GM13977 (cell line): ENCODE data around the gene PALLD.

Source experiments
- DNase-seq: peaks from one replicate; pipeline ENCODE4 v3.0.0; 2012; ENCODE audit warnings: low spot score
- in situ Hi-C: fragments of 300-500 bp; cut with MboI; formaldehyde crosslinking; loops from one replicate; pipeline ENCODE4 v1.12.0; 2022; ENCODE audit warnings: low sequenced_read_pairs, low pct_unique_long_range_greater_than_20kb, mixed read lengths, inconsistent platforms; ENCODE audit not compliant: unreplicated experiment
- TF ChIP-seq, protein P1 (sequence below): IDR thresholded peaks from 2 replicates; pipeline ENCODE4 v1.5.1; 2012; ENCODE audit warnings: mild to moderate bottlenecking, control low read depth; ENCODE audit not compliant: insufficient read depth; ENCODE audit errors: extremely low read depth, missing control alignments

PALLD gene

DNA sequence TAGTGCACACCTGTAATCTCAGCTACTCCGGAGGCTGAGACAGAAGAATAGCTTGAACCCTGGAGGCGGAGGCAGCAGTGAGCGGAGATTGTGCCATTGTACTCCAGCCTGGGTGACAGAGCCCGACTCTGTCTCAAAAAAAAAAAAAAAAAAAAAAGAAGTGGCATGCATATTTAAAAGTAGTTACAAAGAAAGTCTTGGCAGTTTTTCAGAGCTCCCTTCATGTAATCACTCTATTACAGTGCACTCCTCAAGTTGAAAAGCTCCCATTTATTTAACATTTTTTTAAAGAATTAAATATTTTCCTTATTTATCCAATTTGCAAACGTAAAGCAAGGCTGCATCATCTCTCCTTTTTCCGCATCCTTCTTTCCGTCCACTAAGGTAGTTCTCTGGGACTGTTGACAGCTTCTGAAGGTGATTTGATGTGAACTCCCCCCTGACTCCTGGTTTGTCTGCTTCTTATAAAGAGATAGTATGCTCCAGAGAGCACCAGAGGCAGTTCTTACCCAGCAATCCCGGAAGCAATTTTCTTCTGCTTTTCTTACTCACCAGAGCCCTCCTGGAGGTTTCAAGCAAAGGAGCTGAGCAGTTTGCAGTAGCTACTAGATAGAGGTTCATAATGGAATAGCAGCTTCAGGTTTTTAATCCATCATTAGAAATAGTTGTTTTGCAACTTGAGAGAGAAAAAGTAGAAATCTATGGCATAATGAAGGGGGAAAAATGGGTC is 151.0 kb downstream of the PALLD start:
- in situ Hi-C loops = no loop called here
- TF ChIP-seq, protein P1, sequence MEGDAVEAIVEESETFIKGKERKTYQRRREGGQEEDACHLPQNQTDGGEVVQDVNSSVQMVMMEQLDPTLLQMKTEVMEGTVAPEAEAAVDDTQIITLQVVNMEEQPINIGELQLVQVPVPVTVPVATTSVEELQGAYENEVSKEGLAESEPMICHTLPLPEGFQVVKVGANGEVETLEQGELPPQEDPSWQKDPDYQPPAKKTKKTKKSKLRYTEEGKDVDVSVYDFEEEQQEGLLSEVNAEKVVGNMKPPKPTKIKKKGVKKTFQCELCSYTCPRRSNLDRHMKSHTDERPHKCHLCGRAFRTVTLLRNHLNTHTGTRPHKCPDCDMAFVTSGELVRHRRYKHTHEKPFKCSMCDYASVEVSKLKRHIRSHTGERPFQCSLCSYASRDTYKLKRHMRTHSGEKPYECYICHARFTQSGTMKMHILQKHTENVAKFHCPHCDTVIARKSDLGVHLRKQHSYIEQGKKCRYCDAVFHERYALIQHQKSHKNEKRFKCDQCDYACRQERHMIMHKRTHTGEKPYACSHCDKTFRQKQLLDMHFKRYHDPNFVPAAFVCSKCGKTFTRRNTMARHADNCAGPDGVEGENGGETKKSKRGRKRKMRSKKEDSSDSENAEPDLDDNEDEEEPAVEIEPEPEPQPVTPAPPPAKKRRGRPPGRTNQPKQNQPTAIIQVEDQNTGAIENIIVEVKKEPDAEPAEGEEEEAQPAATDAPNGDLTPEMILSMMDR = no peak
- no peak for DNase-seq

DNA sequence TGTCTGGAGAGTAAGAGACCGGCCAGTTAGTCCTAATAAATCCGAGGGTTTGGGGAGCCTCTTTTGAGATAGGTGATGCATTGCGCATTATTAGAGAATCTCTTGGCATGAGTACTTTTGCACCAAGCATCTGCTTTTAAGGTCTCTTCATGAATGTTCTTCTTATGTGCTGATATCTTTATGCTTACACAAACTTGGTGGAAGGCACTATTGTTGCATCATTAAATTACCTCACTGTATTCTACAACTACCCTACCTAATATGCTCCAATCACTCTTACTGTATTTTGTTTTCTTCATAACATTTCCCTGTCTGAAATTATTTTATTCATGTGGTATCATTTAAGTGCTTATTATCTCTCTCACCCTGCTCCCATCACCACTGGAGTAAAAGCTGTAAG is 151.6 kb downstream of the PALLD start:
- in situ Hi-C loops = no loop called here
- no peak for DNase-seq
- TF ChIP-seq, protein P1 = no peak

DNA sequence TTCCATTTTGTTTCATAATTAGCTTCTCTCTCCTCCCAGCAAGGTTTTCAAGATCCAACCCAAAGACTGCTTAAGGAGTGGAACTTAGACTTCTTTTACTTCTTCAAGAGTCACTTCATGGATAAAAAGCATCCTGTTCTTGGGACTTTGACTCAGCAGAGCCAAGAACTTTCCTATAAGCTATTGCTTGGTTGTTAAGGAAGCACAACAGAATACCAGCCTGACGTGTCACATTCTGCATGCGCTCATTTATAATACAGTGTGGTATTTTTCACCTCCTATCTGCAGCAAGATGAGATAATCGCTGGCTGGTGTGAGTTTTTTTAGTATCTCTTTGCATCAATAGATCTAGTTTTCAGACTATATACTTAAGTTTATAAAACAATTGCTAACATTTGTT is 152.1 kb downstream of the PALLD start:
- DNase-seq = no peak
- in situ Hi-C loops = no loop called here
- TF ChIP-seq, protein P1 = no peak

DNA sequence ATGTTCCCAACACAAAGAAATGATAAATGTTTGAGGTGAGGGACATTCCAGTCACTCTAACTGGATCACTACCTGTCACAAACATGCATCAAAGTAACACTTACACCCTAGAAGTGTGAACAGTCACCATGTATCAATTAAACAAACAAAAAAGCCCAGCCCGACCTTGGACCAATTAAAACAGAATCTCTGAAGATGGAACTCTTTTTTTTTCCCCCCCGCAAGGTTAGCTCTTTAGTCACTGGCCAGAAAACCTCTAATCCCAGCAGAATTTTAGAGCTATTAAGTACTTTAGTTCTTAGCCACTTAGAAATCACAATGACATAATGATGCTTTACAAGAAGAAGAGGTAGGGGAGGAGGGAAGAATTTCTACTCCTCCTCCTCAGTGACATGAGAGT is 154.5 kb downstream of the PALLD start:
- DNase-seq = no peak
- in situ Hi-C loops = no loop called here
- TF ChIP-seq, protein P1 = no peak

DNA sequence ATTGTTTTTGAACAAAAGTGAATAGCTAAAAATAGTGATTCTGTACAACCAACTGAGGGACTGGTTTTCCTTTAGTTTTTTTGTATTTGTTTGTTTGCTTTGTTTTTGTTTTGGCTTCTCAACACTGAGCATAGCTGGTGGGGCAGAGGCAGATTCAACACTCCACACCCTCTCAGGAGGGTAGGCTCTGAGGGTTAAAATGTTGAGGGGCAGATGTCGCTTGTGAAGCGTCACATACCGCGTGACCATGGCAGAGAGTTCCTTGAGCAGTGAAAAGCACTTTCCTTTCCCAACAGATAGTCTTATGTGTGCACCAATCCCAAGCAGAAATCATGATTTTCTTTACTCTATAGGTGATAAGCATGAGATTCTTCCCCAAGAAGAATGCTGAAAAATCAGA is 155.0 kb downstream of the PALLD start:
- TF ChIP-seq, protein P1 = no peak
- in situ Hi-C loops = no loop called here
- no peak for DNase-seq

DNA sequence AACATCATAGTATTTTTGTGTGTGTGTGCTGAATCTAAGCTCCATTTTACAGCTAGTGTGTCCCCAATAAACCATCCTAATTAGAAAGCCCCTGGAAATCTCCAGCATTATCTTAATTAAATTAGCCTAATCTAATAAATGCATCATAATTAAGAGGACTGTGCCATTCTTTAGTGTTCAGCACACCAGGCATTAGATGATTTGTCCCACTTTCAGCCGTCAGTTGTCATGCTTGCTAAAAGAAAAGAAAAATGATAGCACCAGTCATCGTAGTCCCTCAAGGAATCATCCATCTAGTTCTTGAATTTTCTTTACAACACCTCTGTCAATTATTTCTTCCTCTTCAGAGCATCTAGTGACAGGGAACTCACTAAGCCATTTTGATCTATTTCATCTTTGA is 155.9 kb downstream of the PALLD start:
- DNase-seq = no peak
- in situ Hi-C loops = no loop called here
- TF ChIP-seq, protein P1 = no peak
